ENCODE data around the gene SLCO2B1.

SLCO2B1 gene

DNA sequence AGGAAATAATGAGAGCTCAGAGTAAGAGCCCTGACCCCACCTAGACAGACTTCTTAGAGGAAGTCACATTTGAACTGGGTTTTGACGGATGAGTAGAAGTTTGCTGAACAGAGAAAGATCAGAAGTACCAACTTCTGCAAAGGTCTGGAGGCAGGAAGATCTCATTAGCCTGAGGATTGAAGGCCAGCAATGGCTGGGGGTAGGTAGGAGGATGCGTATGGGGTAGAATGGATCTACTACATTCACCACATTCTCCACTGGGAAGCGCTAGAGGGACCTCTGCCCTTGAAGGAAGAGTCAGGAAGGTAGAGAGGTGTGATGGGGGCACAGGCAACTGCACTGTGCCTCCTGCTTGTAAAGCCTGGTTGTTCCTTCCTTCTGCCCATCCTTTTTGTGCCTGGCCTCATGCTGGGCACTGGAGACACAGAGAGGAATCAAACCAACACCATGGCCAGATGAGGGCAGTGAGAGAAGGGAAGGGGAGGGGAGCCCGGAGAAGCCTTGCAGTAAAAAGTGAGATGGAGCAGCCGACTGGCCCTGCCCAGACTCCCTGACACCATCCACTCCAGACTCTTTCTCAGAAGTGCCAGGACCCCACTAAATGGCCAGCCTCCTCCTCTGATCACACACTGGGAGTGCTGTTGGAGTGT lies 94.6 kb downstream of the SLCO2B1 start:
- no peak for DNase-seq (ENCODE audit: low read depth in 4 of 4, low spot score in 1 of 4)

DNA sequence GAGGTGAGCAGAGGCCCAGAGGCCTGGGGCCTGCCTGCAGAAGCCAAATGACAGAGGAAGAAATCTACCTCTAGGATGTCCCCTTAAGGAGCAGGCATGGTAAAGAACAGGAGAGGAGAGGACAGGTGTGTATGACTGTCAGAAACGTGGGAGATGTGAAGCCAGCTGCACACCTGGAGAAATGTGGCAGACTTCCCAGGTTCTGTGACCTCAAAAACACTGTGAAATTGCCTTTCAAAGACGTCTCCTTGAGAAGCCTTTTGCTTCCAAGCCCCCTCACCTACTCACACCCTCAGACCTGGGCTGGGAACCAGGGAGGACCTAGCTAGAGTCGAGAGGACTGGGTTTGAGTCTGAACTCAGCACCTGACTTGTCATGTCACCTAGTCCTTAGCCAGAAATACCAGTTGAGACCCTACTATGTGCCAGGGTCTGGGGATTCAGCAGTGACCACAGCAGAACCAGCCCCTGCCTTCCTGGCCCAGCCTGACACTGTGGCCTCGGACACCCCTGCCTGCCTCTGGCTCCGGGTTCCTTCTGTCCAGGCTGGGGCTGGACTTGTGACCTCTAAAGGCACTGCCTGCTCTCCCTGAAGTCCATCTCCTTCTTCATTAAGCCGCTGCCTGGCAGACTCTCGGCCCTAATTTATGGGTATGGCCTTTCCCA lies 95.2 kb downstream of the SLCO2B1 start:
- no peak for DNase-seq (ENCODE audit: low read depth in 4 of 4, low spot score in 1 of 4)

DNA sequence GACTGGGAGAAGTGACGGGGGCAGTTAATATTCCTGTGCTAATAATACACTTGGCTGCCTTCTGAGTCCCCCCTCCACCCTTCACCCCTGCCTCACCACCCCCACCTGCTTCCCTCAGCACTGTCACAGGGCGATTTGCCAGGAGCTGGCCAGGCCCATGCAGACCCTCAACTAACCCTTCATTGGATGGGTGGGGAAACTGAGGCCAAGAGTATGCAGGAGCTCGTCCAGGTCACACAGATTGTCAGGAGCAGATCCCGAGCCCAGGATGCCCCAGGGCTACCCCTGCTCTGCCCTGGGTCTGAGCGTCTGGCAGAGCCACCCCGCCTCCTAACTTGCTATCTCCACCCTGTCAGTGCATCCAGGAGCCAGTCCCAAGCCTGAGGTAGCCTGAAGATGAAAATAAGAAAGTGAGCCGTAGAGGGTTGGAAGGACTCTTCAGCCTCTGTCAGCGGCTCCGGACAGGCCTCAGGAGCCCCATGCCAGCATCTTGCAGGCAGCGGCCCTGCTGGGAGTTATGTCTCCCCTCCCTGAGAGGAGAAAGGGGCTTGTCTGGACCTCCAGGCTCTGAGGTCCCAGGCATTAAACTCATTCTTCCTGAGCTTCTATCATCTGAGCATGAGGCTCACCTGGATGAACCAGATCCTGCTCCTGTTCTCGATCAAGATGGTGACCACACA lies 95.9 kb downstream of the SLCO2B1 start:
- DNase-seq (ENCODE audit: low read depth in 4 of 4, low spot score in 1 of 4): no peak

DNA sequence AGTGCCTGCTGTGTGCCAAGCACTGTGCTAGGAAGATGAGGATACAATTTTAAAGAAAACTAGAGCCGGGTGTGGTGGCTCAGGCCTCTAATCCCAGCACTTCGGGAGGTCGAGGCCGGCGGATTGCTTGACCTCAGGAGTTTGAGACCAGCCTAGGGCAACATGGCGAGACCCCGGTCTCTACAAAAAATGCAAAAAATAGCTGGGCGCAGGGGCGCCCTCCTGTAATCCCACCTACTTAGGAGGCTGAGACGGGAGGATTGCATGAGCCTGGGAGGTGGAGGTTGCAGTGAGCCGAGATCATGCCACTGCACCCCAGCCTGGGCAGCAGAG lies 98.0 kb downstream of the SLCO2B1 start:
- DNase-seq (ENCODE audit: low read depth in 4 of 4, low spot score in 1 of 4): no peak

DNA sequence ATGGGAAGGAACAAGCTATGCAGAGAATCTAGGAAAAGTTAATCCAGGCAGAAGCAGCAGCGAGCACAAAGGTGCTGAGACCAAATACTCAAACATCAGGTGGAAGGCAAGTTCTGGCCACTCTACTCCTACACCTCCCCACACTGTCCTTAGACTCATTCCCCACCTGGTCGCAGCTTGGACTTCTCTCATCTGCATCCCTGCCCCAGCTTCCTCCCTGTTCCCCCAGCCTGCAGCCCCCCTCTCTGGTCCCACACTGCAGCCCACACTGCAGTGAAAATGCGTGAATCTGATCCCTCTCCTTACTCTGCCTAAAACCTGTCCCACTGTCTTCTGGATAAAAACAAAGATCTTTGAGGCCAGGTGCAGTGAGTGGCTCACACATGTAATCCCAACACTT lies 98.8 kb downstream of the SLCO2B1 start:
- no peak for DNase-seq (ENCODE audit: low read depth in 4 of 4, low spot score in 1 of 4)

DNA sequence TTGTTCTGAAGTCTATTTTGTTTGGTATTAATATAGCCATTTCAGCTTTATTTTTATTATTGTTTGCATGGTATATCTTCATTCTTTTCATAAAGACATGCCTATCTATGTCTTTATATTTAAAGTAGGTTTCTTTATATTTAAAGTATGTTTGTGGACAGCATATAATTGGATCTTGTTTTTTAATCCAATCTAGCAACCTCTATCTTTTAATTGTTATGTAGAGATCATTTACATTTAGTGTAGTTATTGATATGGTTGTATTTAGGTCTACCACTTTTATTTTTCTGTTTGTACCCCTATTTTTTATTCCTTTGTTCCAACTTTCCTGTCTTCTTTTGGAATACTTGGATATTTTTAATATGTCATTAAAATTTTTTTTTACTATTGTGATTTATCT lies 103.4 kb downstream of the SLCO2B1 start:
- DNase-seq (ENCODE audit: low read depth in 4 of 4, low spot score in 1 of 4): no peak

Measured in stimulated activated CD4-positive, alpha-beta T cell treated with anti-CD3 and anti-CD28 coated beads, Interleukin-1b, Interleukin-23, amount 100 ng/mL, for 24 hours (primary cell).